B cell (primary cell): ENCODE results near the gene COTL1. TPM values are rescaled to one million over a fixed set of nuclear protein-coding genes. Genes with fewer than 3 reads are reported as not detected.
A peak's percentile ranks its signal among the peaks of the same experiment; 100 is the strongest.

ENCODE experiments used
- ATAC-seq: fragments of 200-7000 bp; cut with Tn5 transposase; one replicate; pipeline ENCODE4 v1.10.0; 2021; ENCODE audit warnings: low read depth, mild to moderate bottlenecking, moderate number of reproducible peaks, moderate library complexity
- CTCF ChIA-PET: fragments of 350-600 bp; sonication (Branson Sonifier 250); formaldehyde crosslinking; loops from one replicate; lab custom pipeline; 2021; ENCODE audit warnings: antibody characterized with exemption, inconsistent platforms; lab: Charles Lee
- POLR2A ChIA-PET: fragments of 350-600 bp; sonication (Branson Sonifier 250); formaldehyde crosslinking; loops from one replicate; lab custom pipeline; 2021; ENCODE audit warnings: antibody characterized with exemption; lab: Charles Lee
- DNase-seq: peaks from one replicate; pipeline ENCODE4 v3.0.0; 2013
- H2AFZ ChIP-seq: 2 replicates; pipeline ENCODE4 v1.6.1; 2012; ENCODE audit warnings: mild to moderate bottlenecking, low read depth, low read length; ENCODE audit not compliant: insufficient read depth, poor library complexity, severe bottlenecking
- H3K27ac ChIP-seq, 2 donors: 1 replicate in 1 of 2; 2 replicates in 1 of 2; pipeline ENCODE4 v1.5.1; 2012 to 2013; ENCODE audit warnings: low read length in 2 of 2, mild to moderate bottlenecking in 2 of 2, moderate library complexity in 1 of 2
- H3K27me3 ChIP-seq, 4 experiments: fragments of 200-600 bp in 1 of 4; sonication (generic) in 1 of 4; replicated peaks in 1 of 4; 1 replicate in 2 of 4; 2 replicates in 2 of 4; pipeline versions ENCODE4 v1.6.1 to v1.7.0; 2013 to 2016; ENCODE audit warnings: low read length in 3 of 4, mild to moderate bottlenecking in 2 of 4, mixed read lengths in 1 of 4, moderate library complexity in 1 of 4; ENCODE audit not compliant: insufficient read depth in 4 of 4, control insufficient read depth in 3 of 4; ENCODE audit errors: control extremely low read depth in 1 of 4
- H3K36me3 ChIP-seq, 2 experiments: replicated peaks in 1 of 2; 1 replicate in 1 of 2; 2 replicates in 1 of 2; pipeline versions ENCODE4 v1.6.1 to v1.7.1; 2013; ENCODE audit warnings: low read length in 1 of 2; ENCODE audit not compliant: insufficient read depth in 2 of 2, control insufficient read depth in 1 of 2; ENCODE audit errors: control extremely low read depth in 1 of 2, extremely low read depth in 1 of 2
- H3K4me1 ChIP-seq, 2 donors: fragments of 200-600 bp in 1 of 2; sonication (generic) in 1 of 2; 1 replicate in 1 of 2; 2 replicates in 1 of 2; pipeline versions ENCODE4 v1.5.1 to v1.6.1; 2013 to 2017; ENCODE audit warnings: low read length in 2 of 2; ENCODE audit not compliant: control insufficient read depth in 2 of 2, insufficient read depth in 2 of 2
- H3K4me2 ChIP-seq: replicated peaks from 2 replicates; pipeline ENCODE3; 2012; ENCODE audit warnings: mild to moderate bottlenecking, low read depth, low read length; ENCODE audit not compliant: poor library complexity, severe bottlenecking
- H3K4me3 ChIP-seq, 5 experiments: fragments of 200-600 bp in 1 of 5; sonication (generic) in 1 of 5; 1 replicate in 3 of 5; 2 replicates in 2 of 5; pipeline versions ENCODE4 v1.5.1 to v1.7.0; 2011 to 2016; ENCODE audit warnings: low read length in 4 of 5, mild to moderate bottlenecking in 4 of 5, low read depth in 2 of 5, control low read depth in 1 of 5, moderate library complexity in 1 of 5; ENCODE audit not compliant: insufficient read depth in 1 of 5; ENCODE audit errors: control extremely low read depth in 1 of 5, extremely low read depth in 1 of 5
- H3K79me2 ChIP-seq: fragments of 200-600 bp; sonication (generic); one replicate; pipeline ENCODE4 v1.6.0; 2016; ENCODE audit warnings: low read length; ENCODE audit not compliant: control insufficient read depth, insufficient read depth
- H3K9ac ChIP-seq: fragments of 200-600 bp; sonication (generic); 2 replicates; pipeline ENCODE4 v1.6.1; 2017; ENCODE audit warnings: mild to moderate bottlenecking, low read length, moderate library complexity
- H3K9me3 ChIP-seq, 3 donors: one replicate each; pipeline versions ENCODE4 v1.6.1 to v1.7.1; 2013; ENCODE audit warnings: low read length in 2 of 3; ENCODE audit not compliant: control insufficient read depth in 2 of 3, insufficient read depth in 1 of 3; ENCODE audit errors: control extremely low read depth in 1 of 3
- H4K20me1 ChIP-seq: 2 replicates; pipeline ENCODE4 v1.6.0; 2012; ENCODE audit warnings: mild to moderate bottlenecking, low read length; ENCODE audit not compliant: insufficient read depth, control insufficient read depth, poor library complexity, severe bottlenecking
- H3K27ac Mint-ChIP-seq: one replicate; pipeline ENCODE4 v1.8.0; 2021; ENCODE audit warnings: mixed read lengths
- H3K27me3 Mint-ChIP-seq: one replicate; pipeline ENCODE4 v1.8.0; 2021; ENCODE audit warnings: mixed read lengths
- H3K4me1 Mint-ChIP-seq: one replicate; pipeline ENCODE4 v1.8.0; 2021; ENCODE audit warnings: mixed read lengths
- H3K4me3 Mint-ChIP-seq: one replicate; pipeline ENCODE4 v1.8.0; 2021; ENCODE audit warnings: mixed read lengths
- H3K9me3 Mint-ChIP-seq: one replicate; pipeline ENCODE4 v1.8.0; 2022; ENCODE audit warnings: mixed read lengths; ENCODE audit not compliant: insufficient read depth
- CTCF ChIP-seq: fragments of 200-600 bp; IDR thresholded peaks from one replicate; pipeline ENCODE4 v1.8.0; 2022; ENCODE audit warnings: antibody characterized with exemption, mild to moderate bottlenecking
- EZH2 ChIP-seq: IDR thresholded peaks from 2 replicates; pipeline ENCODE4 v1.6.1; 2012; ENCODE audit warnings: borderline replicate concordance, low read depth, mild to moderate bottlenecking, moderate library complexity, low read length; ENCODE audit not compliant: insufficient read depth, poor library complexity, severe bottlenecking
- WGBS: methylation state at CpG from one replicate; pipeline ENCODE4 v1.1.5; 2013; ENCODE audit warnings: missing lambda C conversion rate; ENCODE audit not compliant: insufficient coverage; 5-methylcytosine and 5-hydroxymethylcytosine counted together
- intact Hi-C: fragments of 100-400 bp; cut with micrococcal nuclease; formaldehyde crosslinking; loops from one replicate; pipeline ENCODE4 v1.10.0; 2022
- polyA plus RNA-seq: library from polyadenylated mRNA; depleted of rRNA; stranded (reverse); fragments of >200 nt; gene quantifications from 2 replicates; pipeline ENCODE4 v1.2.3, GENCODE V29; 2012
- total RNA-seq, 2 donors: library from RNA; stranded (reverse); fragments of 120-200 nt in 1 of 2; gene quantifications; 1 replicate in 1 of 2; 2 replicates in 1 of 2; pipeline versions ENCODE4 v1.2.3 to v1.2.4, GENCODE V29; 2013 to 2022

The COTL1 gene
- total and polyA plus RNA-seq, 2 donors (not counting 1 experiment from before 2014, with no cell fraction given): 158 to 264 TPM

GRCh38 chr16:84603940-84604339 lies 13.9 kb downstream of the COTL1 start:
- ChIA-PET CTCF (interaction anchor here (29.5 kb wide), 1 partner anchor 94 kb away, joined by 518 read pairs; the partner anchor contains the start of gene MEAK7), POLR2A (no interaction called here)
- H3K9me3 ChIP-seq: peaks cover 0 to 9% (median 3%) of the 10 kb centered on the region in 3 donors
- Mint-ChIP-seq H3K4me1 (peaks cover 93% of the 10 kb centered on the region), H3K27me3 (no peaks in the 10 kb centered on the region), H3K9me3 (no peaks in the 10 kb centered on the region), H3K4me3 (peak overlapping the region; percentile 80), H3K27ac (peak overlapping the region; percentile 95)
- H3K27me3 ChIP-seq: no peaks in the 10 kb centered on the region
- intact Hi-C loops: no loop called here
- no peak for ATAC-seq
- H3K4me1 ChIP-seq: peaks cover 93 to 96% of the 10 kb centered on the region in 2 donors
- peaks cover 0 to 32% of the 10 kb centered on the region in 2 experiments for H3K36me3 ChIP-seq
- H3K9ac ChIP-seq: no peak overlapping the region
- H3K27ac ChIP-seq: peak overlapping the region in 1 of 2 donors; percentile 77
- TF ChIP-seq EZH2 (no peak), CTCF (no peak)
- peaks cover 82% of the 10 kb centered on the region for H3K79me2 ChIP-seq
- H2AFZ ChIP-seq: no peak overlapping the region
- H3K4me3 ChIP-seq: no peak overlapping the region
- H3K4me2 ChIP-seq: peak overlapping the region; percentile 67
- DNase-seq: no peak
- peaks cover 23% of the 10 kb centered on the region for H4K20me1 ChIP-seq
- WGBS: 88% methylated on average over 3 of the region's 10 CpGs

DNA sequence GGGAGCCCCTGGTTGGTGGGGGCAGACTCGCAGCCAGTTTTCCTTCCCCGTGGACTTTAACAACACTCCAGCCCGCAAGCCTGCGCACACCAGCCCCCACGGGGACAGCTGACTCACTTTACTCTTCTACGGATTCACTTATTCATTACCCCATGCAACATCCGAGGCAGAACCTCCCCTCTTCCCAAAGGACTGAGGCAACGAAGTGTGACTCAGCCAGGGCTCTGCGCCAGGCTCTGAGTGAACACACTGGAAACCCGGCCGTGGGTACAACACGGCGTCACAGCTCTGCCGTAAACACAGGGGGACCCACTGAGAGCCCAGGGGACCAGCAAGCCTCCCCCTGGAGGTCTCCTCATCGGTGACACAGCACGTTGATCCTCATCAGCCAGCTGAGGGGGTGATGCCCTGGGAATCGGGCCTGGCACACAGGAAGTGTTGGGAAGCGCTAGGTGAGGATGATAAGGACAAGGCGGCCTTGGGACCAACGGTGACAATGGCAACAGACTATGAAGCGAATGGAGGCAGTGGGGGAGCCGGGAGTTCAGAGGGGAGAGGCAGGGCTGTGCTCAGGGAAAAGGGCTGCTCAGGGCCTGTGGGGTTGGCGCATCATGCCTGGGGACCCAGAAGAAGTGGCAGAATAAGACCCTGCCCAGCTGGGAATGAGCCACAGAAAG lies 14.6 kb downstream of the COTL1 start:
- peaks cover 91 to 96% of the 10 kb centered on the region in 2 donors for H3K4me1 ChIP-seq
- H3K27me3 Mint-ChIP-seq: no peaks in the 10 kb centered on the region
- H3K9ac ChIP-seq: peak overlapping the region; percentile 4
- H3K27ac ChIP-seq: peak overlapping the region; percentile 57 to 77
- CTCF ChIA-PET: interaction anchor here (0.8 to 29.5 kb wide), 7 partner anchors 11 to 123 kb away, joined by 3 to 518 read pairs (median 6); partner anchors contain the start of gene MEAK7
- peaks cover 0 to 32% of the 10 kb centered on the region in 2 experiments for H3K36me3 ChIP-seq
- H3K4me2 ChIP-seq: peak overlapping the region; percentile 67
- H3K4me3 Mint-ChIP-seq: peak overlapping the region; percentile 86
- TF ChIP-seq EZH2 (no peak), CTCF (no peak)
- H3K9me3 ChIP-seq: peaks cover 0 to 9% (median 3%) of the 10 kb centered on the region in 3 donors
- 69% methylated on average over 22 of the region's 23 CpGs for WGBS
- intact Hi-C loops: no loop called here
- ATAC-seq: no peak
- POLR2A ChIA-PET: interaction anchor here (1.0 to 3.4 kb wide), 2 partner anchors 12 to 18 kb away, joined by 4 to 18 read pairs; no protein-coding TSS in a partner anchor
- H3K4me1 Mint-ChIP-seq: peaks cover 90% of the 10 kb centered on the region
- peak overlapping the region; percentile 95 for H3K27ac Mint-ChIP-seq
- peak overlapping the region in 2 of 5 experiments; percentile 5 to 29 for H3K4me3 ChIP-seq
- peaks cover 23% of the 10 kb centered on the region for H4K20me1 ChIP-seq
- H3K79me2 ChIP-seq: peaks cover 78% of the 10 kb centered on the region
- H3K27me3 ChIP-seq: no peaks in the 10 kb centered on the region
- peak overlapping the region; percentile 25 for H2AFZ ChIP-seq
- DNase-seq: no peak
- no peaks in the 10 kb centered on the region for H3K9me3 Mint-ChIP-seq
